ENCODE measurements around the gene SCGB2B2.

- no peak for TF ChIP-seq EZH2 (IDR thresholded peaks at IDR 0.05; ENCODE audit: low read length, unreplicated experiment)
- no peak for TF ChIP-seq CTCF (conservative IDR thresholded peaks at IDR 0.05; ENCODE audit: low read depth, low read length)
Measured at GRCh38 chr19:34666200-34666957, 10.6 kb downstream of the SCGB2B2 start.
